HL-60 (cell line): ENCODE measurements around the gene SCUBE1.

Source experiments
- GABPA ChIP-seq: IDR thresholded peaks from 2 replicates; pipeline ENCODE4 v1.6.1; 2012; ENCODE audit warnings: low read depth
- SPI1 ChIP-seq: IDR thresholded peaks from 2 replicates; pipeline ENCODE4 v1.6.1; 2012; ENCODE audit warnings: low read depth, mild to moderate bottlenecking, borderline replicate concordance
- TF ChIP-seq, protein P1 (sequence below): IDR thresholded peaks from one replicate; pipeline ENCODE4 v1.5.1; 2011; ENCODE audit warnings: low read length, control low read depth, inconsistent platforms; ENCODE audit not compliant: insufficient read depth
- TF ChIP-seq, protein P2 (sequence below): IDR thresholded peaks from 2 replicates; pipeline ENCODE4 v1.6.1; 2012; ENCODE audit warnings: low read depth; ENCODE audit not compliant: insufficient replicate concordance

DNA sequence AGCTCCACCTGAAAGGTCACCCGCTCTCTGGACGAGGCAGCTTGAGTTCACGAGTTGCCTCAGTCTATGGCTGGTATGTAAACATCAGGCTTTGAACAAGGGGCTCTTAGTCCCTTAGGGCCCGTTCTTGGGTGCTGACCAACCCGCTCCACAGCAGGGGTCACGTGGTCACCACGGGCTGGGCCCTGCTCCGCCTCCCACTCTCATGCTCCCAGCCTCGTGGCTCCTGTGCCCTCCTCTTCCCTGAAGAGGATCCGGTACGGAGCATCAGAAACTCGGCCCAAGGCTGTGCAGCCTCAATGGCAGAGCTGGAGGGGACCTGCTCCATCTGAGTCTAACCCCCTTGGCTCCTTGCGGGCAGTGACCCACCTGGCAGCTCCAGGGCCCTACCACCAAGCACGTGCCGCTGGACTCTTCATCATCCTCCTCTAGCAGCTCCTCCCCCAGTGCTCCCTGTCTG lies 102.0 kb downstream of the SCUBE1 start:
- no peak for TF ChIP-seq SPI1
- TF ChIP-seq, protein P1, sequence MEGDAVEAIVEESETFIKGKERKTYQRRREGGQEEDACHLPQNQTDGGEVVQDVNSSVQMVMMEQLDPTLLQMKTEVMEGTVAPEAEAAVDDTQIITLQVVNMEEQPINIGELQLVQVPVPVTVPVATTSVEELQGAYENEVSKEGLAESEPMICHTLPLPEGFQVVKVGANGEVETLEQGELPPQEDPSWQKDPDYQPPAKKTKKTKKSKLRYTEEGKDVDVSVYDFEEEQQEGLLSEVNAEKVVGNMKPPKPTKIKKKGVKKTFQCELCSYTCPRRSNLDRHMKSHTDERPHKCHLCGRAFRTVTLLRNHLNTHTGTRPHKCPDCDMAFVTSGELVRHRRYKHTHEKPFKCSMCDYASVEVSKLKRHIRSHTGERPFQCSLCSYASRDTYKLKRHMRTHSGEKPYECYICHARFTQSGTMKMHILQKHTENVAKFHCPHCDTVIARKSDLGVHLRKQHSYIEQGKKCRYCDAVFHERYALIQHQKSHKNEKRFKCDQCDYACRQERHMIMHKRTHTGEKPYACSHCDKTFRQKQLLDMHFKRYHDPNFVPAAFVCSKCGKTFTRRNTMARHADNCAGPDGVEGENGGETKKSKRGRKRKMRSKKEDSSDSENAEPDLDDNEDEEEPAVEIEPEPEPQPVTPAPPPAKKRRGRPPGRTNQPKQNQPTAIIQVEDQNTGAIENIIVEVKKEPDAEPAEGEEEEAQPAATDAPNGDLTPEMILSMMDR, result no peak
- TF ChIP-seq, protein P2, sequence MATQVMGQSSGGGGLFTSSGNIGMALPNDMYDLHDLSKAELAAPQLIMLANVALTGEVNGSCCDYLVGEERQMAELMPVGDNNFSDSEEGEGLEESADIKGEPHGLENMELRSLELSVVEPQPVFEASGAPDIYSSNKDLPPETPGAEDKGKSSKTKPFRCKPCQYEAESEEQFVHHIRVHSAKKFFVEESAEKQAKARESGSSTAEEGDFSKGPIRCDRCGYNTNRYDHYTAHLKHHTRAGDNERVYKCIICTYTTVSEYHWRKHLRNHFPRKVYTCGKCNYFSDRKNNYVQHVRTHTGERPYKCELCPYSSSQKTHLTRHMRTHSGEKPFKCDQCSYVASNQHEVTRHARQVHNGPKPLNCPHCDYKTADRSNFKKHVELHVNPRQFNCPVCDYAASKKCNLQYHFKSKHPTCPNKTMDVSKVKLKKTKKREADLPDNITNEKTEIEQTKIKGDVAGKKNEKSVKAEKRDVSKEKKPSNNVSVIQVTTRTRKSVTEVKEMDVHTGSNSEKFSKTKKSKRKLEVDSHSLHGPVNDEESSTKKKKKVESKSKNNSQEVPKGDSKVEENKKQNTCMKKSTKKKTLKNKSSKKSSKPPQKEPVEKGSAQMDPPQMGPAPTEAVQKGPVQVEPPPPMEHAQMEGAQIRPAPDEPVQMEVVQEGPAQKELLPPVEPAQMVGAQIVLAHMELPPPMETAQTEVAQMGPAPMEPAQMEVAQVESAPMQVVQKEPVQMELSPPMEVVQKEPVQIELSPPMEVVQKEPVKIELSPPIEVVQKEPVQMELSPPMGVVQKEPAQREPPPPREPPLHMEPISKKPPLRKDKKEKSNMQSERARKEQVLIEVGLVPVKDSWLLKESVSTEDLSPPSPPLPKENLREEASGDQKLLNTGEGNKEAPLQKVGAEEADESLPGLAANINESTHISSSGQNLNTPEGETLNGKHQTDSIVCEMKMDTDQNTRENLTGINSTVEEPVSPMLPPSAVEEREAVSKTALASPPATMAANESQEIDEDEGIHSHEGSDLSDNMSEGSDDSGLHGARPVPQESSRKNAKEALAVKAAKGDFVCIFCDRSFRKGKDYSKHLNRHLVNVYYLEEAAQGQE, result no peak
- no peak for TF ChIP-seq GABPA
